Ascending aorta (tissue), 2 donors: Measurements from ENCODE around the gene CHN2. TPM values are rescaled to one million over a fixed set of nuclear protein-coding genes. Genes with fewer than 3 reads are reported as not detected.

Experiments used
- DNase-seq, 2 donors: peaks; one replicate each; pipeline ENCODE4 v3.0.0-alpha.2; 2019; ENCODE audit warnings: low spot score in 2 of 2
- H3K27ac ChIP-seq, 2 donors: fragments of 200-600 bp; sonication (generic); one replicate each; pipeline ENCODE4 v1.5.1; 2016 to 2017; ENCODE audit warnings: mild to moderate bottlenecking in 1 of 2
- H3K27me3 ChIP-seq: fragments of 200-600 bp; sonication (generic); one replicate; pipeline ENCODE4 v1.5.1; 2017
- H3K36me3 ChIP-seq, 2 donors: fragments of 200-600 bp; sonication (generic); one replicate each; pipeline ENCODE4 v1.5.1; 2016
- H3K4me1 ChIP-seq, 2 donors: fragments of 200-600 bp; sonication (generic); one replicate each; pipeline ENCODE4 v1.5.1; 2016 to 2017; ENCODE audit warnings: mild to moderate bottlenecking in 1 of 2
- H3K4me3 ChIP-seq, 2 donors: fragments of 200-600 bp; sonication (generic); one replicate each; pipeline ENCODE4 v1.5.1; 2016 to 2017; ENCODE audit warnings: mild to moderate bottlenecking in 1 of 2
- H3K9me3 ChIP-seq, 2 donors: fragments of 200-600 bp; sonication (generic); one replicate each; pipeline ENCODE4 v1.5.1; 2016
- intact Hi-C: fragments of 100-400 bp; cut with DNase I; formaldehyde crosslinking; loops from one replicate; pipeline ENCODE4 v1.15.1; 2023
- total RNA-seq: library from RNA; depleted of rRNA; stranded (reverse); fragments of >200 nt; gene quantifications from one replicate; pipeline ENCODE4 v1.1.0, GENCODE V29; 2016
- TF ChIP-seq, protein P1 (sequence below), 3 experiments: fragments of 200-600 bp in 2 of 3; fragments of 450-650 bp in 1 of 3; sonication (generic) in 2 of 3; IDR thresholded peaks; one replicate each; pipeline ENCODE4 v1.5.1; 2016 to 2019; ENCODE audit warnings: antibody characterized with exemption in 3 of 3, mild to moderate bottlenecking in 1 of 3, moderate library complexity in 1 of 3

Gene CHN2
- total RNA-seq, 1 donor from 2014 or later, result 8.7 TPM

GRCh38 chr7:29309041-29309854 is 114.7 kb downstream of the CHN2 start:
- Histone ChIP-seq H3K27ac (no peak overlapping the region), H3K4me1 (no peaks in the 10 kb centered on the region), H3K4me3 (no peak overlapping the region), H3K36me3 (no peaks in the 10 kb centered on the region), H3K9me3 (no peaks in the 10 kb centered on the region), H3K27me3 (no peaks in the 10 kb centered on the region)
- DNase-seq, result no peak
- intact Hi-C loops, result no loop called here
- TF ChIP-seq, protein P1, sequence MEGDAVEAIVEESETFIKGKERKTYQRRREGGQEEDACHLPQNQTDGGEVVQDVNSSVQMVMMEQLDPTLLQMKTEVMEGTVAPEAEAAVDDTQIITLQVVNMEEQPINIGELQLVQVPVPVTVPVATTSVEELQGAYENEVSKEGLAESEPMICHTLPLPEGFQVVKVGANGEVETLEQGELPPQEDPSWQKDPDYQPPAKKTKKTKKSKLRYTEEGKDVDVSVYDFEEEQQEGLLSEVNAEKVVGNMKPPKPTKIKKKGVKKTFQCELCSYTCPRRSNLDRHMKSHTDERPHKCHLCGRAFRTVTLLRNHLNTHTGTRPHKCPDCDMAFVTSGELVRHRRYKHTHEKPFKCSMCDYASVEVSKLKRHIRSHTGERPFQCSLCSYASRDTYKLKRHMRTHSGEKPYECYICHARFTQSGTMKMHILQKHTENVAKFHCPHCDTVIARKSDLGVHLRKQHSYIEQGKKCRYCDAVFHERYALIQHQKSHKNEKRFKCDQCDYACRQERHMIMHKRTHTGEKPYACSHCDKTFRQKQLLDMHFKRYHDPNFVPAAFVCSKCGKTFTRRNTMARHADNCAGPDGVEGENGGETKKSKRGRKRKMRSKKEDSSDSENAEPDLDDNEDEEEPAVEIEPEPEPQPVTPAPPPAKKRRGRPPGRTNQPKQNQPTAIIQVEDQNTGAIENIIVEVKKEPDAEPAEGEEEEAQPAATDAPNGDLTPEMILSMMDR (IDR thresholded peaks at IDR 0.05), result no peak

DNA sequence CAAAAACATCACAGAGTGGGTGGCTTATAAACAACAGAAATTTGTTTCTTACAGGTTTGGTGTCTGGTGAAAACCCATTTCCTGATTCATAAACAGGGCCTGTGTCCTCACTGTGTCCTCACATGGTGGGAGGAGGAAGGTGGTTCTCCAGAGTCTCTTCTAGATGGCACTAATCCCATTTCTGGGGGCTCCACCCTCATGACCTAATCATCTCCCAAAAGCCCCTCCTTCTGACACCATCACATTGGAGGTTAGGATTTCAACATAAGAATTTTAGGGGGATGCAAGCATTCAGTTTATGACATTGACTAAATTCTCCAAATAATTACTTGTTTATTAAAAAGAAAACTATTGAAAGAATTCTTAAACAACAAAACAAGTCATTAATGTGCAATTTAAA is 116.0 kb downstream of the CHN2 start:
- no peaks in the 10 kb centered on the region for H3K9me3 ChIP-seq
- no peaks in the 10 kb centered on the region for H3K27me3 ChIP-seq
- H3K4me1 ChIP-seq, result no peaks in the 10 kb centered on the region
- no peaks in the 10 kb centered on the region for H3K36me3 ChIP-seq
- TF ChIP-seq, protein P1 (IDR thresholded peaks at IDR 0.05), result no peak
- no peak overlapping the region for H3K4me3 ChIP-seq
- intact Hi-C loops, result no loop called here
- no peak overlapping the region for H3K27ac ChIP-seq
- DNase-seq, result no peak

GRCh38 chr7:29311314-29311713 is 116.7 kb downstream of the CHN2 start:
- Histone ChIP-seq H3K27me3 (no peaks in the 10 kb centered on the region), H3K4me3 (no peak overlapping the region), H3K4me1 (no peaks in the 10 kb centered on the region), H3K36me3 (no peaks in the 10 kb centered on the region), H3K9me3 (no peaks in the 10 kb centered on the region), H3K27ac (no peak overlapping the region)
- intact Hi-C loops, result no loop called here
- DNase-seq, result no peak
- TF ChIP-seq, protein P1 (IDR thresholded peaks at IDR 0.05), result no peak

DNA sequence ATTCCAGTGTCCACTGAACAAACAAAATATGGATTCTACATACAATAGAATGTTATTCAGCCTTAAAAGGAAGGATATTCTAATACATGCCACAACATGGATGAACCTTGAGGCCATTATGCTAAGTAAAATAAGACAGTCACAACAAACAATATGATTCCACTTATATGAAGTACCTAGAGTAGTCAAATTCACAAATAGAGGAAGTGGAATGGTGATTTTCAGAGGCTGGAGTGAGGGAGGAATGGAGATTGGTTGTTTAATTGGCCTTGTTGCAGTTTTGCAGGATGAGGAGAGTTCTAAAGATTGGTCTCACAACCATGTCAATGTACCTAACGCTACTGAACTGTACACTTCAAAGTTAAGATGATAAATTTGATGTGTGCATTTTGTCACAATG is 119.6 kb downstream of the CHN2 start:
- no peaks in the 10 kb centered on the region for H3K9me3 ChIP-seq
- no peaks in the 10 kb centered on the region for H3K36me3 ChIP-seq
- H3K27ac ChIP-seq, result no peak overlapping the region
- H3K27me3 ChIP-seq, result no peaks in the 10 kb centered on the region
- TF ChIP-seq, protein P1 (IDR thresholded peaks at IDR 0.05), result no peak
- DNase-seq, result no peak
- H3K4me1 ChIP-seq, result no peaks in the 10 kb centered on the region
- intact Hi-C loops, result no loop called here
- H3K4me3 ChIP-seq, result no peak overlapping the region

GRCh38 chr7:29315122-29315891 is 120.7 kb downstream of the CHN2 start:
- Histone ChIP-seq H3K4me3 (no peak overlapping the region), H3K27me3 (no peaks in the 10 kb centered on the region), H3K36me3 (no peaks in the 10 kb centered on the region), H3K4me1 (no peaks in the 10 kb centered on the region), H3K27ac (no peak overlapping the region), H3K9me3 (no peaks in the 10 kb centered on the region)
- DNase-seq, result no peak
- intact Hi-C loops, result no loop called here
- TF ChIP-seq, protein P1 (IDR thresholded peaks at IDR 0.05), result no peak
